ENCODE measurements around the gene AOC2. TPM values are rescaled to one million over a fixed set of nuclear protein-coding genes. Genes with fewer than 3 reads are reported as not detected.
A peak's percentile ranks its signal among the peaks of the same experiment; 100 is the strongest.
"Not testable (repeated sequence)": the region's sequence is repeated elsewhere in the genome, so short reads cannot be mapped to it uniquely, and the experiment has no call there.

The AOC2 gene
- total RNA-seq, 1 experiment from 2014 or later: 11.0 TPM

- no peaks in the 10 kb centered on the region for H3K9me3 Mint-ChIP-seq
- DNase-seq (ENCODE audit: low spot score) (no peak), ATAC-seq (no peak)
- no peak overlapping the region for H3K27ac Mint-ChIP-seq
- TF ChIP-seq PREB (CRISPR knock-in tag; IDR thresholded peaks at IDR 0.05; ENCODE audit: borderline replicate concordance) (no peak), JUN (CRISPR knock-in tag; IDR thresholded peaks at IDR 0.05) (no peak), NR1H2 (CRISPR knock-in tag; IDR thresholded peaks at IDR 0.05) (no peak)
- H3K27me3 Mint-ChIP-seq (ENCODE audit: low read depth): no peaks in the 10 kb centered on the region
- H3K4me3 Mint-ChIP-seq: no peak overlapping the region
- CTCF ChIA-PET: interaction anchor here (0.9 to 3.3 kb wide), 4 partner anchors 25 to 149 kb away, joined by 3 to 19 read pairs (median 4); partner anchors contain the start of genes BECN1 and RPL27
- POLR2A ChIA-PET: no interaction called here
- H3K4me1 Mint-ChIP-seq: no peaks in the 10 kb centered on the region; the same call in 1 of the 2 replicates
- H3K36me3 Mint-ChIP-seq: peaks cover 15% of the 10 kb centered on the region
Measured at GRCh38 chr17:42849031-42849430, 4.7 kb downstream of the AOC2 start.

DNA sequence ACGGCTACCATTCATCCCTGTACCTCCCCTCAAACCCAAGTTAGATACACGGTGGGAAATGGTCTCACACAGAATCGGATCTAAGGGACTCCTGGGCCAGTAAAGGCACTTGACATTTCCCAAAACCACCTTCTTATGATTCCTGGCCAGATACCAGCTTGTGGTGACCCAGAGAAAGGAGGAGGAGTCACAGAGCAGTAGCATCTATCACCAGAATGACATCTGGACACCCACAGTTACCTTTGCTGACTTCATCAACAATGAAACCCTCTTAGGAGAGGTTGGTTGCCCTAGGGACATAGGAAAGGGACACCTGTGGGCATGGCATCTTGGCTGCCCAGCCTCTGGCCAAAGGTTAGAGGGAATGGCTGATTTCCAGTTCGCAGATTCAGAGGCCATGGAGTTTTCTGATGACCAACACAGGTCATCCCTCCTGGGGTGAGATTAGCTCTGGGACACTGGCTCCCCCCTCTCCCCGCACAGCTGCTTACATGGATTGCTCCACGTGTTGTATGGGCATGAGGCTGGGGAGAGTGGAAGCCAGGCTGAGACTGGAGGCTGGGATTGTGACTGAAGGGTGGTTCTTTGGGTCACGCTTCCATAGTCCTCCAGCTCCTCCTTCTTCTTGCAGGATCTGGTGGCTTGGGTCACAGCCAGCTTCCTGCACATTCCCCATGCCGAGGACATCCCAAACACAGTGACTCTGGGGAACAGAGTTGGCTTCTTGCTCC, 5.2 kb downstream of the AOC2 start:
- POLR2A ChIA-PET: no interaction called here
- no peaks in the 10 kb centered on the region; the same call in 1 of the 2 replicates for H3K4me1 Mint-ChIP-seq

DNA sequence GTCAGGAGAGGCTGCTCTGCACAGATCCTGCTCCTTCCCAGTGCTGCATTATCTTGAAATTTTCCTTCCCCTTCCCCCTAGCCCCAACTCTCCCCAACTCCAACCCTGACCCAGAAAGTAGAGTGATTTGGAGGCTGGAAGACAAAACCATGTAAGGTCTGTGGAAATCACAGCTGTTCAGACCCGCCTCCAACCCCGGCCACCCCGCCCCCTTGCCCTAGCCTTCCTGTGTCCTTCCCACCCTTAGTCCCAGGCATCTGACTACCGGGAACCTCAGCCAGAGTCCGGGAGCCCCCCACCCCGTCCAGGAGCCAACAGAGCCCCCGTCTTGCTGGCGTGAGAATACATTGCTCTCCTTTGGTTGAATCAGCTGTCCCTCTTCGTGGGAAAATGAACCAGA, 6.6 kb downstream of the AOC2 start, which contains the start of gene AOC3:
Gene AOC3, plus strand, starts transcription at position 246 of the 400 bp plus-strand sequence. Its CDS starts 145 bp downstream, at position 391.
- Mint-ChIP-seq H3K4me1 (no peaks in the 10 kb centered on the region; the same call in 1 of the 2 replicates), H3K9me3 (no peaks in the 10 kb centered on the region), H3K27me3 (ENCODE audit: low read depth) (no peaks in the 10 kb centered on the region), H3K4me3 (no peak within 1 kb of the TSS), H3K36me3 (no peaks in the 10 kb centered on the region; the same call in 1 of the 2 replicates), H3K27ac (no peak within 1 kb of the TSS; the same call in 1 of the 2 replicates)
- TF ChIP-seq ZNF263 (CRISPR knock-in tag; IDR thresholded peaks at IDR 0.05; ENCODE audit: low read depth) (no peak), SMAD4 (CRISPR knock-in tag; IDR thresholded peaks at IDR 0.05) (no peak)
- ChIA-PET CTCF (interaction anchor here (0.6 to 0.8 kb wide), 3 partner anchors 27 to 1499 kb away, joined by 3 to 6 read pairs (median 3); partner anchors contain the start of gene BECN1), POLR2A (interaction anchor here (0.6 kb wide), 1 partner anchor 17 kb away, joined by 3 read pairs; the partner anchor contains the start of gene PSME3)
- ATAC-seq (peak; percentile 36; the same call in 1 of the 2 replicates), DNase-seq (ENCODE audit: low spot score) (no peak)

More for the DNA sequence above, 5.2 kb downstream of the AOC2 start:
- DNase-seq (ENCODE audit: low spot score) (no peak), ATAC-seq (no peak)
- H3K4me3 Mint-ChIP-seq: no peak overlapping the region
- CTCF ChIA-PET: interaction anchor here (0.9 to 3.3 kb wide), 4 partner anchors 26 to 148 kb away, joined by 3 to 19 read pairs (median 4); partner anchors contain the start of genes BECN1 and RPL27
- H3K9me3 Mint-ChIP-seq: no peaks in the 10 kb centered on the region
- no peaks in the 10 kb centered on the region for H3K27me3 Mint-ChIP-seq (ENCODE audit: low read depth)
- TF ChIP-seq, protein P1, sequence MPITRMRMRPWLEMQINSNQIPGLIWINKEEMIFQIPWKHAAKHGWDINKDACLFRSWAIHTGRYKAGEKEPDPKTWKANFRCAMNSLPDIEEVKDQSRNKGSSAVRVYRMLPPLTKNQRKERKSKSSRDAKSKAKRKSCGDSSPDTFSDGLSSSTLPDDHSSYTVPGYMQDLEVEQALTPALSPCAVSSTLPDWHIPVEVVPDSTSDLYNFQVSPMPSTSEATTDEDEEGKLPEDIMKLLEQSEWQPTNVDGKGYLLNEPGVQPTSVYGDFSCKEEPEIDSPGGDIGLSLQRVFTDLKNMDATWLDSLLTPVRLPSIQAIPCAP (CRISPR knock-in tag; IDR thresholded peaks at IDR 0.05): no peak
- TF ChIP-seq TP53 (CRISPR knock-in tag; IDR thresholded peaks at IDR 0.05) (no peak), ZNF396 (CRISPR knock-in tag; IDR thresholded peaks at IDR 0.05; ENCODE audit: borderline replicate concordance) (no peak), ELF4 (CRISPR knock-in tag; IDR thresholded peaks at IDR 0.05; ENCODE audit: low read depth) (no peak), NR3C1 (CRISPR knock-in tag; conservative IDR thresholded peaks at IDR 0.05; ENCODE audit: low read depth) (no peak)
- peaks cover 10% of the 10 kb centered on the region; the same call in 1 of the 2 replicates for H3K36me3 Mint-ChIP-seq
- no peak overlapping the region for H3K27ac Mint-ChIP-seq

GRCh38 chr17:42851371-42852240, 7.2 kb downstream of the AOC2 start:
- H3K9me3 Mint-ChIP-seq; H3K4me3 Mint-ChIP-seq; ATAC-seq; DNase-seq (ENCODE audit: low spot score); POLR2A ChIA-PET; H3K27me3 Mint-ChIP-seq (ENCODE audit: low read depth); H3K36me3 Mint-ChIP-seq; H3K27ac Mint-ChIP-seq; H3K4me1 Mint-ChIP-seq: not testable (repeated sequence)
- CTCF ChIA-PET: interaction anchor here (0.6 to 1.7 kb wide), 3 partner anchors 28 to 1498 kb away, joined by 3 to 6 read pairs (median 4); partner anchors contain the start of gene BECN1

DNA sequence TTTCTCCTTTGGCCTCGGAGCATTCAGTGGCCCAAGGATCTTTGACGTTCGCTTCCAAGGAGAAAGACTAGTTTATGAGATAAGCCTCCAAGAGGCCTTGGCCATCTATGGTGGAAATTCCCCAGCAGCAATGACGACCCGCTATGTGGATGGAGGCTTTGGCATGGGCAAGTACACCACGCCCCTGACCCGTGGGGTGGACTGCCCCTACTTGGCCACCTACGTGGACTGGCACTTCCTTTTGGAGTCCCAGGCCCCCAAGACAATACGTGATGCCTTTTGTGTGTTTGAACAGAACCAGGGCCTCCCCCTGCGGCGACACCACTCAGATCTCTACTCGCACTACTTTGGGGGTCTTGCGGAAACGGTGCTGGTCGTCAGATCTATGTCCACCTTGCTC, 8.0 kb downstream of the AOC2 start:
- ATAC-seq (no peak), DNase-seq (ENCODE audit: low spot score) (no peak)
- H3K9me3 Mint-ChIP-seq: no peaks in the 10 kb centered on the region
- H3K4me3 Mint-ChIP-seq: no peak overlapping the region
- ChIA-PET POLR2A (no interaction called here), CTCF (interaction anchor here (1.7 kb wide), 1 partner anchor 77 kb away, joined by 4 read pairs; no protein-coding TSS in a partner anchor)
- H3K27ac Mint-ChIP-seq: no peak overlapping the region
- H3K4me1 Mint-ChIP-seq: no peaks in the 10 kb centered on the region; the same call in 1 of the 2 replicates
- no peak for TF ChIP-seq ATF6 (CRISPR knock-in tag; IDR thresholded peaks at IDR 0.05)
- TF ChIP-seq AR (CRISPR knock-in tag; IDR thresholded peaks at IDR 0.05): no peak
- no peaks in the 10 kb centered on the region for H3K27me3 Mint-ChIP-seq (ENCODE audit: low read depth)
- H3K36me3 Mint-ChIP-seq: no peaks in the 10 kb centered on the region
